ENCODE measurements around the gene ANO1.
A peak's percentile ranks its signal among the peaks of the same experiment; 100 is the strongest.

ANO1 gene

GRCh38 chr11:70201882-70202861, 124.1 kb downstream of the ANO1 start:
- no peak for TF ChIP-seq RAD21 (IDR thresholded peaks at IDR 0.05; ENCODE audit: low read depth)
- TF ChIP-seq REST (IDR thresholded peaks at IDR 0.05; ENCODE audit: low read depth): no peak
- TF ChIP-seq ZBTB7A (IDR thresholded peaks at IDR 0.05; ENCODE audit: low read depth): 0 out of 2 replicates have a peak, but pooled peaks have one; percentile 58
- TF ChIP-seq TEAD4 (IDR thresholded peaks at IDR 0.05): no peak
- peak; percentile 37; the same call in 1 of the 2 replicates for TF ChIP-seq CEBPB (IDR thresholded peaks at IDR 0.05)
- TF ChIP-seq NFIC (IDR thresholded peaks at IDR 0.05): no peak
- no peak for TF ChIP-seq YY1 (IDR thresholded peaks at IDR 0.05; ENCODE audit: low read depth)

- peak; percentile 77 for TF ChIP-seq USF1 (IDR thresholded peaks at IDR 0.05)
- no peak for TF ChIP-seq TEAD4 (IDR thresholded peaks at IDR 0.05)
- peak; percentile 5; the same call in 1 of the 2 replicates for TF ChIP-seq REST (IDR thresholded peaks at IDR 0.05; ENCODE audit: low read depth)
- peak; percentile 51 for TF ChIP-seq TCF12 (IDR thresholded peaks at IDR 0.05; ENCODE audit: low read depth)
- peak; percentile 31 for TF ChIP-seq YY1 (IDR thresholded peaks at IDR 0.05; ENCODE audit: low read depth)
- TF ChIP-seq CREB1 (IDR thresholded peaks at IDR 0.05; ENCODE audit: low read depth): no peak
- no peak for TF ChIP-seq FOXM1 (IDR thresholded peaks at IDR 0.05; ENCODE audit: borderline replicate concordance, low read depth)
- no peak for TF ChIP-seq ZBTB7A (IDR thresholded peaks at IDR 0.05; ENCODE audit: low read depth)
- no peak for TF ChIP-seq NFIC (IDR thresholded peaks at IDR 0.05)
- no peak for TF ChIP-seq EGR1 (IDR thresholded peaks at IDR 0.05)
- TF ChIP-seq RAD21 (IDR thresholded peaks at IDR 0.05; ENCODE audit: low read depth): no peak
- no peak for TF ChIP-seq EP300 (IDR thresholded peaks at IDR 0.05; ENCODE audit: borderline replicate concordance)
- TF ChIP-seq CEBPB (IDR thresholded peaks at IDR 0.05): no peak
- peak; percentile 86 for TF ChIP-seq TAF1 (IDR thresholded peaks at IDR 0.05; ENCODE audit: low read depth)
- peak; percentile 34 for TF ChIP-seq MAX (IDR thresholded peaks at IDR 0.05)
Observed at GRCh38 chr11:70202920-70203750, 125.0 kb downstream of the ANO1 start, which contains the start of gene FADD. FADD (plus strand) TSS chr11:70203296; CDS start chr11:70203460, 164 bp downstream.

- TF ChIP-seq YY1 (IDR thresholded peaks at IDR 0.05; ENCODE audit: low read depth) (no peak), EGR1 (IDR thresholded peaks at IDR 0.05) (0 out of 2 replicates have a peak, but pooled peaks have one; percentile 5)
Observed at GRCh38 chr11:70203751-70204465, 125.8 kb downstream of the ANO1 start.

- TF ChIP-seq TEAD4 (IDR thresholded peaks at IDR 0.05): no peak
- no peak for TF ChIP-seq EP300 (IDR thresholded peaks at IDR 0.05; ENCODE audit: borderline replicate concordance)
- no peak for TF ChIP-seq MAX (IDR thresholded peaks at IDR 0.05)
Observed at GRCh38 chr11:70204466-70204799, 126.3 kb downstream of the ANO1 start.

GRCh38 chr11:70205049-70205725, 127.1 kb downstream of the ANO1 start:
- TF ChIP-seq MAX (IDR thresholded peaks at IDR 0.05): no peak
- no peak for TF ChIP-seq ZBTB7A (IDR thresholded peaks at IDR 0.05; ENCODE audit: low read depth)
- no peak for TF ChIP-seq CREB1 (IDR thresholded peaks at IDR 0.05; ENCODE audit: low read depth)
- TF ChIP-seq TAF1 (IDR thresholded peaks at IDR 0.05; ENCODE audit: low read depth): no peak
- no peak for TF ChIP-seq REST (IDR thresholded peaks at IDR 0.05; ENCODE audit: low read depth)
- TF ChIP-seq TEAD4 (IDR thresholded peaks at IDR 0.05): no peak
- TF ChIP-seq EP300 (IDR thresholded peaks at IDR 0.05; ENCODE audit: borderline replicate concordance): no peak
- TF ChIP-seq RAD21 (IDR thresholded peaks at IDR 0.05; ENCODE audit: low read depth): no peak
- no peak for TF ChIP-seq CEBPB (IDR thresholded peaks at IDR 0.05)
- TF ChIP-seq TCF12 (IDR thresholded peaks at IDR 0.05; ENCODE audit: low read depth): no peak
- TF ChIP-seq NFIC (IDR thresholded peaks at IDR 0.05): no peak
- TF ChIP-seq YY1 (IDR thresholded peaks at IDR 0.05; ENCODE audit: low read depth): no peak
- TF ChIP-seq FOXM1 (IDR thresholded peaks at IDR 0.05; ENCODE audit: borderline replicate concordance, low read depth): no peak

All from Ishikawa (cell line).